ENCODE results near the gene DHCR7. TPM values are rescaled to one million over a fixed set of nuclear protein-coding genes. Genes with fewer than 3 reads are reported as not detected.

The DHCR7 gene
- total RNA-seq, 1 experiment from 2014 or later, result 211 TPM

DNA sequence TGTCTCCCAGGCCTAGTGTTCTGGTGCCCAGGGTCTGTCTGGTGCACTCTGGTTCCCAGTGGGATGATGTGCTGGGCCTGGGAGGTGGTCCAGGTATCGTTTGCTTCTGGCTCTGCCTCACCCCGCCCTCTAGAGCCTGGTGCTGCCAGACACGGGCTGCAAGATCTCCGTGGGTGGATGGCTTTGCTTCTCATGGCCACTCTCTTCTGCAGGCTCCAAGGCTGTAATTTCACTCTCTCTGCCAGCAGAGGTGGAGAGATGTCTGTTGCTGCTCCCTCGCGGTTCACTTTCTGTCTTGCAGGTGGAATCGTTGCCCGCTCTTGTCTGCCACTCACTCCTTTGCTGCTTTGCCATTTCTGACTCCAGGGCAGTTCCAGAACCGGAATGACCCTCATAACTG lies 18.2 kb upstream of the DHCR7 start:
- no peaks in the 10 kb centered on the region for H3K4me1 Mint-ChIP-seq (ENCODE audit: low read depth, unreplicated experiment)
- H3K27me3 Mint-ChIP-seq (ENCODE audit: unreplicated experiment), result no peaks in the 10 kb centered on the region
- intact Hi-C loops (cut with micrococcal nuclease; ENCODE audit: unreplicated experiment), result no loop called here
- DNase-seq, result no peak
- BruUV-seq (replicated peaks), result no TSS peak
- H3K36me3 Mint-ChIP-seq (ENCODE audit: insufficient read depth, unreplicated experiment), result peaks cover 13% of the 10 kb centered on the region
- H3K27ac Mint-ChIP-seq (ENCODE audit: unreplicated experiment), result no peak overlapping the region
- CTCF ChIA-PET, result no interaction called here
- H3K9me3 Mint-ChIP-seq (ENCODE audit: low read depth, unreplicated experiment), result no peaks in the 10 kb centered on the region
- TF ChIP-seq CTCF (IDR thresholded peaks at IDR 0.05; ENCODE audit: unreplicated experiment), result no peak
- no peak overlapping the region for H3K4me3 Mint-ChIP-seq (ENCODE audit: low read depth, unreplicated experiment)

DNA sequence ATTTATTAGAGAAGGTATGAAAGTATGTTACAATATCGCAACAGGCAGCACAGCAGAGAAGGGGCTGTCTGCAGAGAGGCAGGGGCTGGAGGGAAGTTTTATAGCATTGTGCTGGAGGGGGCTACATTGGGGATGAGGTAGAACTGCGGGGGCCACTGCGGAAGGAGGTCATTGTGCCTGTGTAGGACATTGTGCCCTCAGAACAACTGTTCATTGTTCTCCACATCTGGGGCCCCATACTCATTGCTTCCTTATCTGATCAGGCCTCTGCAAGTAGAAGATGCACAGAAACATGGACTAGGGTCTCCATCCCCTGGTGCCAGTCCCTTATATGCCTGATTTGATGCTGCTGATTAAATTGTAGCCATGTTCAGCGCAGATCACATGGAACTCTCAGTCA lies 16.9 kb upstream of the DHCR7 start:
- Mint-ChIP-seq H3K4me3 (ENCODE audit: low read depth, unreplicated experiment) (no peak overlapping the region), H3K36me3 (ENCODE audit: insufficient read depth, unreplicated experiment) (peaks cover 24% of the 10 kb centered on the region), H3K4me1 (ENCODE audit: low read depth, unreplicated experiment) (no peaks in the 10 kb centered on the region), H3K27me3 (ENCODE audit: unreplicated experiment) (no peaks in the 10 kb centered on the region), H3K9me3 (ENCODE audit: low read depth, unreplicated experiment) (no peaks in the 10 kb centered on the region), H3K27ac (ENCODE audit: unreplicated experiment) (no peak overlapping the region)
- DNase-seq, result no peak
- no TSS peak for BruUV-seq (replicated peaks)
- intact Hi-C loops (cut with micrococcal nuclease; ENCODE audit: unreplicated experiment), result no loop called here
- CTCF ChIA-PET, result no interaction called here
- no peak for TF ChIP-seq CTCF (IDR thresholded peaks at IDR 0.05; ENCODE audit: unreplicated experiment)

DNA sequence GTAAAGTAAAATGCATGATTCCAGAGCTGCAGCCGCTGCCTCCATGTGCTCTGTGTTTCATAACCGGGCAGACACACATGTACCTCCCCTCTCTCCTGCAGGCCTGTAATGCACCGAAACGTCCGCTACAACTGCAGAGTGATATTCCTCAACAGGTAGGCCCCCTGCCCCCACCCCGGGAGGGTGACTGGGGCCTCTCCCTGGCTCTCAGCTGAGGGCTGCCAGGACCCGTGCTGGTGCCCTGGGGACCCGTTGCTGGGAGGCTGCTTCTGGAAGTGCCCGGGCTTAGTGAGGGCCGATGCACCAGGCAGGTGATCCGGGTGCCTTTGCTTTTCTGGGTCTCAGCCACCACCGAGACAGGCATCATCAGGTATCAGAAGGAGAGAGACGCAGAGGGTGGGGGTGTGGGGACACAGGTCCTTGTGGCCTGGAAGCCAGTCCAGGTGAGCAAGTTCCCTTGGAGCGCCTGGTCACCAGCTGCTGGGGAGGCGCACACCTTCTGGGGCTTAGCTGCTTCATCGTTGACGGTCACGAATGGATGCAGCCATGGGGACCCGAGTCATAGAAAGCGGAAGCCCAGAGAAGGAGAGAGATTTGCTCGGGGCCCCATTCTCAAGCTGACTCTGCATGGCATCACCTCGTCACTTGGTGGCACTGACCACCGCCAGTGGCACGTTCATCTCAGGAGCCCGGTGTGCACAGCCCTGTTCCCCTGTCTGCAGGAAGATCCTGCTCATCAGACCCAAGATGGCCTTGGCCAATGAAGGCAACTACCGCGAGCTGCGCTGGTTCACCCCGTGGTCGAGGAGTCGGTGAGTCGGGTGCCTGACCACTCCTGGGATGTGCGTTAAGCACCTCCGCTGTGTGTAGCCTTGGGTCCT lies 15.4 kb upstream of the DHCR7 start:
- BruUV-seq (replicated peaks), result no TSS peak
- Mint-ChIP-seq H3K27me3 (ENCODE audit: unreplicated experiment) (no peaks in the 10 kb centered on the region), H3K27ac (ENCODE audit: unreplicated experiment) (no peak overlapping the region), H3K4me3 (ENCODE audit: low read depth, unreplicated experiment) (no peak overlapping the region), H3K36me3 (ENCODE audit: insufficient read depth, unreplicated experiment) (peaks cover 26% of the 10 kb centered on the region), H3K4me1 (ENCODE audit: low read depth, unreplicated experiment) (no peaks in the 10 kb centered on the region), H3K9me3 (ENCODE audit: low read depth, unreplicated experiment) (no peaks in the 10 kb centered on the region)
- no peak for DNase-seq
- CTCF ChIA-PET, result no interaction called here
- no peak for TF ChIP-seq CTCF (IDR thresholded peaks at IDR 0.05; ENCODE audit: unreplicated experiment)
- intact Hi-C loops (cut with micrococcal nuclease; ENCODE audit: unreplicated experiment), result no loop called here

GRCh38 chr11:71462726-71463125 lies 14.5 kb upstream of the DHCR7 start:
- Mint-ChIP-seq H3K27me3 (ENCODE audit: unreplicated experiment) (no peaks in the 10 kb centered on the region), H3K9me3 (ENCODE audit: low read depth, unreplicated experiment) (no peaks in the 10 kb centered on the region), H3K27ac (ENCODE audit: unreplicated experiment) (no peak overlapping the region), H3K4me1 (ENCODE audit: low read depth, unreplicated experiment) (no peaks in the 10 kb centered on the region), H3K36me3 (ENCODE audit: insufficient read depth, unreplicated experiment) (peaks cover 26% of the 10 kb centered on the region), H3K4me3 (ENCODE audit: low read depth, unreplicated experiment) (no peak overlapping the region)
- intact Hi-C loops (cut with micrococcal nuclease; ENCODE audit: unreplicated experiment), result no loop called here
- no TSS peak for BruUV-seq (replicated peaks)
- CTCF ChIA-PET, result no interaction called here
- no peak for DNase-seq
- TF ChIP-seq CTCF (IDR thresholded peaks at IDR 0.05; ENCODE audit: unreplicated experiment), result no peak
